Measurements from ENCODE around the gene MKKS. TPM values are rescaled to one million over a fixed set of nuclear protein-coding genes. Genes with fewer than 3 reads are reported as not detected.
A peak's percentile ranks its signal among the peaks of the same experiment; 100 is the strongest.

Gene MKKS
- total and polyA plus RNA-seq, 2 of the 13 experiments (the other 11 are each of a cell fraction or from before 2014, with no cell fraction given): 26.7 to 34.5 TPM

DNA sequence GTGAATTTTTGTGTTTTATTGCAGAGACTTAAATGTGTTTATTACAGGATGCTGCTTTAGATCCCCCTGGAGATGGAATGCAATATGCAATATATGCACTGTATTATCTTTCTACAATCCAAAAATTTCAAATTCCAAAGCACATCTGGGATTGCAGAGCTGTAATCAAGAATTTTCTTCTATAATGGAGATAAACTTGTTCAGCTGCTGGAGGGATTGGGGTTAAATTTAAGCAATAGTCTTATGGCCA, 66.4 kb downstream of the MKKS start (continued):
- TF ChIP-seq, protein P1, sequence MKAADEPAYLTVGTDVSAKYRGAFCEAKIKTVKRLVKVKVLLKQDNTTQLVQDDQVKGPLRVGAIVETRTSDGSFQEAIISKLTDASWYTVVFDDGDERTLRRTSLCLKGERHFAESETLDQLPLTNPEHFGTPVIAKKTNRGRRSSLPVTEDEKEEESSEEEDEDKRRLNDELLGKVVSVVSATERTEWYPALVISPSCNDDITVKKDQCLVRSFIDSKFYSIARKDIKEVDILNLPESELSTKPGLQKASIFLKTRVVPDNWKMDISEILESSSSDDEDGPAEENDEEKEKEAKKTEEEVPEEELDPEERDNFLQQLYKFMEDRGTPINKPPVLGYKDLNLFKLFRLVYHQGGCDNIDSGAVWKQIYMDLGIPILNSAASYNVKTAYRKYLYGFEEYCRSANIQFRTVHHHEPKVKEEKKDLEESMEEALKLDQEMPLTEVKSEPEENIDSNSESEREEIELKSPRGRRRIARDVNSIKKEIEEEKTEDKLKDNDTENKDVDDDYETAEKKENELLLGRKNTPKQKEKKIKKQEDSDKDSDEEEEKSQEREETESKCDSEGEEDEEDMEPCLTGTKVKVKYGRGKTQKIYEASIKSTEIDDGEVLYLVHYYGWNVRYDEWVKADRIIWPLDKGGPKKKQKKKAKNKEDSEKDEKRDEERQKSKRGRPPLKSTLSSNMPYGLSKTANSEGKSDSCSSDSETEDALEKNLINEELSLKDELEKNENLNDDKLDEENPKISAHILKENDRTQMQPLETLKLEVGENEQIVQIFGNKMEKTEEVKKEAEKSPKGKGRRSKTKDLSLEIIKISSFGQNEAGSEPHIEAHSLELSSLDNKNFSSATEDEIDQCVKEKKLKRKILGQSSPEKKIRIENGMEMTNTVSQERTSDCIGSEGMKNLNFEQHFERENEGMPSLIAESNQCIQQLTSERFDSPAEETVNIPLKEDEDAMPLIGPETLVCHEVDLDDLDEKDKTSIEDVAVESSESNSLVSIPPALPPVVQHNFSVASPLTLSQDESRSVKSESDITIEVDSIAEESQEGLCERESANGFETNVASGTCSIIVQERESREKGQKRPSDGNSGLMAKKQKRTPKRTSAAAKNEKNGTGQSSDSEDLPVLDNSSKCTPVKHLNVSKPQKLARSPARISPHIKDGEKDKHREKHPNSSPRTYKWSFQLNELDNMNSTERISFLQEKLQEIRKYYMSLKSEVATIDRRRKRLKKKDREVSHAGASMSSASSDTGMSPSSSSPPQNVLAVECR (CRISPR knock-in tag; IDR thresholded peaks at IDR 0.05; ENCODE audit: borderline replicate concordance): no peak
- TF ChIP-seq SATB2 (CRISPR knock-in tag; IDR thresholded peaks at IDR 0.05): no peak
- TF ChIP-seq ZNF557 (CRISPR knock-in tag; IDR thresholded peaks at IDR 0.05): no peak; the same call in 1 of the 2 replicates
- 0 out of 2 replicates have a peak, but pooled peaks have one; percentile 8 for TF ChIP-seq CBFB (CRISPR knock-in tag; IDR thresholded peaks at IDR 0.05)
- no peak for TF ChIP-seq BORCS8-MEF2B (CRISPR knock-in tag; IDR thresholded peaks at IDR 0.05)
- TF ChIP-seq, protein P2, sequence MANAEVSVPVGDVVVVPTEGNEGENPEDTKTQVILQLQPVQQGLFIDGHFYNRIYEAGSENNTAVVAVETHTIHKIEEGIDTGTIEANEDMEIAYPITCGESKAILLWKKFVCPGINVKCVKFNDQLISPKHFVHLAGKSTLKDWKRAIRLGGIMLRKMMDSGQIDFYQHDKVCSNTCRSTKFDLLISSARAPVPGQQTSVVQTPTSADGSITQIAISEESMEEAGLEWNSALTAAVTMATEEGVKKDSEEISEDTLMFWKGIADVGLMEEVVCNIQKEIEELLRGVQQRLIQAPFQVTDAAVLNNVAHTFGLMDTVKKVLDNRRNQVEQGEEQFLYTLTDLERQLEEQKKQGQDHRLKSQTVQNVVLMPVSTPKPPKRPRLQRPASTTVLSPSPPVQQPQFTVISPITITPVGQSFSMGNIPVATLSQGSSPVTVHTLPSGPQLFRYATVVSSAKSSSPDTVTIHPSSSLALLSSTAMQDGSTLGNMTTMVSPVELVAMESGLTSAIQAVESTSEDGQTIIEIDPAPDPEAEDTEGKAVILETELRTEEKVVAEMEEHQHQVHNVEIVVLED (CRISPR knock-in tag; IDR thresholded peaks at IDR 0.05; ENCODE audit: borderline replicate concordance): no peak
- TF ChIP-seq ZKSCAN1 (IDR thresholded peaks at IDR 0.05; ENCODE audit: low read length): peak; percentile 52; the same call in 1 of the 2 replicates
- TF ChIP-seq U2AF1 (optimal IDR thresholded peaks at IDR 0.05; ENCODE audit: low read depth, low read length): no peak
- TF ChIP-seq RARG (CRISPR knock-in tag; IDR thresholded peaks at IDR 0.05; ENCODE audit: low read depth): 0 out of 2 replicates have a peak, but pooled peaks have one; percentile 85
- TF ChIP-seq, protein P3, sequence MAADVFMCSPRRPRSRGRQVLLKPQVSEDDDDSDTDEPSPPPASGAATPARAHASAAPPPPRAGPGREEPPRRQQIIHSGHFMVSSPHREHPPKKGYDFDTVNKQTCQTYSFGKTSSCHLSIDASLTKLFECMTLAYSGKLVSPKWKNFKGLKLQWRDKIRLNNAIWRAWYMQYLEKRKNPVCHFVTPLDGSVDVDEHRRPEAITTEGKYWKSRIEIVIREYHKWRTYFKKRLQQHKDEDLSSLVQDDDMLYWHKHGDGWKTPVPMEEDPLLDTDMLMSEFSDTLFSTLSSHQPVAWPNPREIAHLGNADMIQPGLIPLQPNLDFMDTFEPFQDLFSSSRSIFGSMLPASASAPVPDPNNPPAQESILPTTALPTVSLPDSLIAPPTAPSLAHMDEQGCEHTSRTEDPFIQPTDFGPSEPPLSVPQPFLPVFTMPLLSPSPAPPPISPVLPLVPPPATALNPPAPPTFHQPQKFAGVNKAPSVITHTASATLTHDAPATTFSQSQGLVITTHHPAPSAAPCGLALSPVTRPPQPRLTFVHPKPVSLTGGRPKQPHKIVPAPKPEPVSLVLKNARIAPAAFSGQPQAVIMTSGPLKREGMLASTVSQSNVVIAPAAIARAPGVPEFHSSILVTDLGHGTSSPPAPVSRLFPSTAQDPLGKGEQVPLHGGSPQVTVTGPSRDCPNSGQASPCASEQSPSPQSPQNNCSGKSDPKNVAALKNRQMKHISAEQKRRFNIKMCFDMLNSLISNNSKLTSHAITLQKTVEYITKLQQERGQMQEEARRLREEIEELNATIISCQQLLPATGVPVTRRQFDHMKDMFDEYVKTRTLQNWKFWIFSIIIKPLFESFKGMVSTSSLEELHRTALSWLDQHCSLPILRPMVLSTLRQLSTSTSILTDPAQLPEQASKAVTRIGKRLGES (CRISPR knock-in tag; IDR thresholded peaks at IDR 0.05; ENCODE audit: borderline replicate concordance): no peak
- no peak for TF ChIP-seq ZNF572 (CRISPR knock-in tag; IDR thresholded peaks at IDR 0.05)
- no peak for TF ChIP-seq FOXC1 (CRISPR knock-in tag; IDR thresholded peaks at IDR 0.05; ENCODE audit: borderline replicate concordance)
- TF ChIP-seq FOXJ3 (CRISPR knock-in tag; IDR thresholded peaks at IDR 0.05; ENCODE audit: borderline replicate concordance): no peak
- TF ChIP-seq ARHGAP35 (CRISPR knock-in tag; IDR thresholded peaks at IDR 0.05; ENCODE audit: borderline replicate concordance): no peak
- TF ChIP-seq, protein P4, sequence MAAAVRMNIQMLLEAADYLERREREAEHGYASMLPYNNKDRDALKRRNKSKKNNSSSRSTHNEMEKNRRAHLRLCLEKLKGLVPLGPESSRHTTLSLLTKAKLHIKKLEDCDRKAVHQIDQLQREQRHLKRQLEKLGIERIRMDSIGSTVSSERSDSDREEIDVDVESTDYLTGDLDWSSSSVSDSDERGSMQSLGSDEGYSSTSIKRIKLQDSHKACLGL (CRISPR knock-in tag; IDR thresholded peaks at IDR 0.05): no peak
- TF ChIP-seq GTF2F1 (IDR thresholded peaks at IDR 0.05; ENCODE audit: low read length): no peak
- no peak for TF ChIP-seq NR2F6 (IDR thresholded peaks at IDR 0.05)
- no peak for TF ChIP-seq NR2F6 (CRISPR knock-in tag; IDR thresholded peaks at IDR 0.05)
- no peak for TF ChIP-seq HMGA1 (CRISPR knock-in tag; conservative IDR thresholded peaks at IDR 0.05)

Measured in HepG2 (cell line).